ENCODE data around the gene CALB2. TPM values are rescaled to one million over a fixed set of nuclear protein-coding genes. Genes with fewer than 3 reads are reported as not detected.

CALB2 gene
- total RNA-seq, 1 donor from 2014 or later, result 0.89 TPM

DNA sequence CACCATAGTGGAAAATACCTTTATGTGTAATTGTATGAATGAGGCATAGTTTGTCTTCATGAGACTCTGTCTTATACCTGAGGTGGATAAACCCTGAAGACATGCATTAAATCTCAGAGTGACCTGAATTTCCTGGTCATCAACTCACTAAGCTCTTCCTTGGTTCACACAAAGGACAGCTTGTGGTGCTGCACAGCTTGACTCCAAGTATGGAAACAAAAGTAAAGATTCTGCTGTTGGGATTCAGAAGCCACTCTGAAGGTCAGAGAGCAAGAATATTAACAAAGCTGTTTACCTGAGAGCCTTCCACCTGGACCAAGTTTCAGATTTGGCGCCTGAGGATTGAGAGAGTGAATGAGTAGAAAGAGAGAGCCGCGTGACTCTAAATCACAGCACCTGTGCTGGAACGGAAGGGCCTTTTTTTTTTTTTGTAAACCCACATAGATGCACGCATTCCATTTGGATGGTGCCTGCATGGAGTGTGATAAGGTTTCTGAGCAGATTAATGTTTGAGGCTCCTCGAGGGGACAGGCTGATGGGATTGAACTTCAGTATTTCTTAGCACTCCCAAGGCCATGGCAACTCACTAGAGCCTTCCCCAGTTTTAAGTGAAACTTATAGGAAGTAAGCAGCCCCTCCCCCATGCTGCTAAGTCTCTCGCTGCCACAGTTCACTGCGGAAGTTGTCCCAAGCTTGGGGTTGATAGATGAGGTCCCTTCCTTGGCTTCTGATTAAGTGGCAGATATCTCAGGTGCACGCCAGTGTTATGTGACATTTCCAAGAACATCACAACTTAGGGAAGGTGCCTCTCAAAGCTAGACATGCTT is 28.7 kb downstream of the CALB2 start:
- no peak for DNase-seq (ENCODE audit: low spot score)

DNA sequence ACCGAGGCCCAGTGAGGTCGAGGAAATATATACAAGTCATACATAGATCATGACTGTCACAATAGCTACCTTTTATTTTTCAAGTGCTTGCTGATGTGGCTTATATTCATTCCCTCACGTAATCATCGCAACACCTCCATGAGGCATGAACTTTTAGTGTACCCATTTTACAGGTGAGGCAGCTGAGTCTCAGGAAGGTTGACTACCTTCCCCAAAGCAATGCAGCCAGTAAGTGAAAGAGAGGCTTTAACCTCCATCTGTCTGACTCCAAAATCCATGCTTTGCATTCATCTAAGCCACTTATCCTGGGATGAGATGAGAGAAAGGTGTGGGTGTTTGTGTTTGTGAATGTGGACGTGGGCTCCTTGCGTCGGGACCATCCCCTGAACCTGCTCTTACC is 30.8 kb downstream of the CALB2 start:
- DNase-seq (ENCODE audit: low spot score), result no peak

DNA sequence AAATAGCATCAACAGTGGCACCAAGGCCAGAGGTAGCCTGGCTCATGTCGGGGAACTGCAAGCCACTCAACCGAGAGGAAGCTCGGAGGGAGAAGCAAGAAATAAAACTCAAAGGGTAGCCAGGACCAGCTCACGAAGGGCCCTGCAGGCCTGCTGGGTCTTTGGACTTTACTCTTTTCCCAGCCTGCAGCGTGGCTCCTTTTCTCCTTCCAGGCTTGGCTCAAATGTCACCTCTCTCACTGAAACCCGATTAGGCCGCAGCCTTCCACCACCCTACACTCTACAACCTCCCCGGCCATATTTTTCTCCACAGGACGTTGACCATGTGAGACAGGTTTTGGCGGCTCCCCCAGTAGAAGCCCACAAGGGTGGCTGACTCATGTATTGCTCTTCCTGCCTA is 38.1 kb downstream of the CALB2 start:
- DNase-seq (ENCODE audit: low spot score), result no peak

DNA sequence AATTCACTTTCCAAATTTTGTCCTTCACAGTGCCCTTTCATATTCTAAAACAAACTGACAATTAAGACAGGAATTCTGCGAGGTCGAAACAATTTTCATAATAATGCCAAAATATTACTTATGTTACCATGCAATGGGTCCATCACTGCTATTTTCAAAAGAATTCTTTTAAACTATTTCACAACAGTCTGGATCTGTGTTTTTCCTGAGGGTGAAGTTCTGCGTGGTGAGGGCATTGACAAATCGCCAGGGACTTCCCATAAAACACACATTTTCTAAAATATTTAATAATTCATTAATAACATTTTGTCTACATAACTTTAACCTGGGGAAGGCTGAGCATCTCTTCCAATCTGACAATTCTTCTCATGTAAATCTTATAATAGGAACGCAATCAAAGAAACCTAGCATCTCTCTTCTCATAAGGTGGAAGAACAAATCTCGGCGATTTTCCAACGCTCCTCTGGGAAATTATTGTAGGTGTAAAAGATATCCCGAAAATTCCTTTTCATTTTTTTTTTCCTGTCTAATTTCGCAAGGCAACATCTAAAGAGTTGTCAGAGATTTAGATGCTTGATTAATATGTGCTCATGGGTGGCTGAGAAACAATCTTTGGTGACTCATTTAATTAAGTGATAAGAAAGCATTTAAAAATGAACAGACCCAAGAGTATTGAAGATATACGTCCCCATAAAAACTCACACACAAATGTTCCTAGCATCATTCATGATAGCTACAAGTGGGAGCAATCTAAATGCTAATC is 41.5 kb downstream of the CALB2 start:
- no peak for DNase-seq (ENCODE audit: low spot score)

DNA sequence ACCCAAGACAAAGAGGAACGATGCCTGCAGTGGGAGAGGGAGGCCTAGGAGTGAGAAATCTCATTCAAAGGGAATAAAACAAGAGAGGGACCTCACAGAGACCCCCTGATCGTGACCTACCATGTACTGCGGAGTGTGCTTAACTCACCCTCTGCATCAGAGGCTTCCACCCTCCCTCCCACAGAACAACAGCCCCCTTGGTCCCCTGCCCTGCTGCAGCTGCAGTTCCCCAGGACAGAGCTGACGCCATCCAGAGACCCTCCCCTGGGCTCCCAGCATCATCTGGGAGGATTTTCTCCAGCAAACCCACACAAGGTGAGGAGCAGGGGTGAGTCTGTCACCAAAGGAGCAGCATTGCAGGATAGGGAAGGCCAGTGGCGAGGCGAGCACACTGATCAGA is 43.5 kb downstream of the CALB2 start:
- DNase-seq (ENCODE audit: low spot score), result no peak

DNA sequence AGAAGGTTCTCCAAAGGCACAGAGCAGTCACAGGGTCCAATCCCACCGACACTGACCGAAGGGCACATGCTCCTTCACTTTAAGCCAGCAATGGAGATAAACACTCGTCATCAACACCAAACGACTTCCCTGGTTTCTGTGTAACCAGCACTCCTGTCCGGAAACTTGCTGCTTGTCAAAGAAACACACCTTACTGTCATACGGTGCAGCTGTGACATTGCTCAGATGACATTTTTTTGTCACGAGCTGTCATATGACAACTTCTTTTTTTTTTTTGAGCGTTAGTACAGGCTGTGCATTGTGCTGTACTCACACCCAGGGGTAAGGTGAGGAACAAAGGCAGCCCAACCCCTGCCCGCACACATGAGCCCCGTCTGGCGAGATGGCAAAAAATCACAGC is 44.2 kb downstream of the CALB2 start:
- no peak for DNase-seq (ENCODE audit: low spot score)

DNA sequence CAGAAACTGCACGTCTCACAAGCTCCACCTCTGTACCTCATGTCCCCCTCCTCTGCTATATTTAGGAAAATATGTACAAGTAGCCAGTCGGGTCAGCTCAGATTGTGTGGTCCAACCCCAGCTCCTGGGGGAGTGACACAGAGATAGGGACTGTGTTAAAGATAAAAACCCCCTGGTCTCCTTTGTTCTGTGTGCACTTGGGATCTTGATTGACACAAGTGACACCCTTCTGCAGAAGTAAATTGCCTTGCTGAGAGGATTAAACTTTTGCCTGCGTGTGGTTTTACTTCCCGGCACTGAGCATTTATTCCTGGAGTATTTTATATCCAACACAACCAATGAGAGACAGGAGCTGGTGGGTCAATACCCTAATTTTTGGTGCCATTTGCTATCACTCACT is 45.8 kb downstream of the CALB2 start:
- no peak for DNase-seq (ENCODE audit: low spot score)

DNA sequence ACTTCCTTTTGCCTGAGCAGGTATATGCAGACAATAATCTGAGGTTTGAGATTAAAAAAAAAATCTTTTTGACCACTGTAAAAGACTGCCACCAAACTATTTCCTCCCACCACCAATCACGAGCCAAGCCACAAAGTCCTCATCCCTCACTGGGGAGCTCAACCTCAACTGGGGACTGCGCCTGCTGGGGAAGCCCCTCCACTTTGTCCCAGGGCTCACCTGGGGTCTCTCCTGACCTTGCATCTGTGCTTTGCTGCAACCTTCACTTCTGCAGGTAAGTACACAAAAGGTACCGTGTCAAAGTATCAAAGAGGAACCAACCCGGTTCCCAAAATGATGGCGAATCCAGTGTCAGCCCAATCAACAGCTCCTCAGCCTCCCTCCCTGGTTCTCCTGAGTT is 47.8 kb downstream of the CALB2 start:
- no peak for DNase-seq (ENCODE audit: low spot score)

DNA sequence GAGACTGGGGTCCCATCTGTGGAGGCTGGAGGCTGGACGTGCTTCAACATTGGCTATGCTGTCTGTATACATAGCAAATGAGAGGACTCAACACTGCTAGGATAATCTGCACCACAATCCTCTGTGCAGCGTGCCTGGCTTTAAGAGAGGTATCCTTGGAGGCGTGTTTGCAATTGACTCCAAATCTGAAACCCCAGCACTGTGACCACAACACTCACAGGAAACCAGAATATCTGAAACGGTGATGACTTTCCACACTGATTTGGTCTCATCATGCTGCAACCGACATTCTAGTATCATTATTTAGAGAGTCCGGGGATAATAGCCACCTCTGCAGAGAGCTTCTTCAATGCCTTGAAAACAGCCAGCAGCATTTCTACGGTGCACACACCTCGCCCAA is 48.2 kb downstream of the CALB2 start:
- no peak for DNase-seq (ENCODE audit: low spot score)

DNA sequence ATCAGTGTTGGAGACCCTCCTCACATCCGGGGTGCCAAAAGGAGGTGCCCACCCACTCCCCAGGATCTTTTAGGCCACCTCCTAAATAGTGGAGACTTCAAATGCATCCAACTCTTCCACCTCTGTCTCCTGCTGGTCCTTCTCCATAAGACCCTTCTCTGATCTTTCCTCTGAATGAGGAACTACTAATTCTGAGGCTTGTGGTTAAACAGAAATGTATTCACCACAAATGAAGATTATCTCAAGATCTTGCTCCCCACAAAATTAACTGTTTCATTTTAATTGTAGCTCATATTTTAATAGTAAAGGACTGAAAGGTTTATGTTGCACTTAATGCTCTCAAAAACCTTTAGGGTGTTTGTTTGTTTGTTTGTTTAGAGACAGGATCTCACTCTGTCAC is 49.2 kb downstream of the CALB2 start:
- DNase-seq (ENCODE audit: low spot score), result no peak

DNA sequence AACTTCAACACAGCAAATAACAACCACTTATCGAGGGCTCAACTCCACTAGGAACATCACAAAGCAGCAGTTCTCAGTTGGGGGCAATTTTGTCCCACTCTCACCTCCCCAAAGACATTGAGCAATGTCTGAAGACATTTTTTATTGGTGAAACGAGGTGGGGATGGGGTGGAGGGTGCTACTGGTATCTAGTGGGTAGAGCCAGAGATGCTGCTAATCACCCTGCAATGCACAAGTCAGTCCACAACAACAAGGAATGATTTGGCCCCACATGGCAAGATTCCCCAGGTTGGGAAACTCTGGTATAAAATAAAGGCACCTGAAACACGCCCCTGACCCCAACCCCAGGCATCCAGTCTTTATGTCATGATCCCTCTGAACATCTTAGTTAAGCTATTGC is 50.0 kb downstream of the CALB2 start:
- DNase-seq (ENCODE audit: low spot score), result no peak

DNA sequence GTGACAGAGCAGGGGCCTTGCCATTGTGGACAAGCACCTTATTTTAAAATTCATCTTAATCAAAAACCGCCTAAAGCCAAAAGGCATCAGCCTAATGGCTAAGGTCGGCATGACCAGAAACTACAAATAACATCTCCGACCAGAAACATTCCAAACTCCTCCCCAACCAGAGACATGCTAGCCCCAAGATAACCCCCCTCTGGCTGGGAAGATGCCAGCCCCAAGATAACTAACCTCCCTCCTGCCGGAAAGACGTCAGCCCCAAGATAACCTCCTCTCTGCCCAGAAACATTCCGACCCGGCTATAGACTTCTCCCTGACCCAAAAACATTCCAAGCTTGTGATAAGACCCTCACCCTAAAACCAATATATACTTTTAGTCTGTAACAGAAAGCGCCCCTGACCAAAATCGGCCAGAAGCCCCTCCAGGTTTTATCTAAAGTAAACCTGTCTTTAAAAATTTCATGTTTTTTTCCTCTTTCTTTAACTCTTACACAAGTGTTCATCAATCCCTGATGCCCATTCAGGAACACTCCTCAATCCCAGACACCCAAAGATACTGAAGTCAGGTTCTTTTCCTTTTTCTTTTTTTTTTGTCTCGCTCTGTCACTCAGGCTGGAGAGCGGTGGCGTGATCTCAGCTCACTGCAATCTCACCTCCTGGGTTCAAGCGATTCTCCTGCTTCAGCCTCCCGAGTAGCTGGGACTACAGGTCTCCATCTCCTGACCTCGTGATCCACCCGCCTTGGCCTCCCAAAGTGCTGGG is 50.7 kb downstream of the CALB2 start:
- no peak for DNase-seq (ENCODE audit: low spot score)

DNA sequence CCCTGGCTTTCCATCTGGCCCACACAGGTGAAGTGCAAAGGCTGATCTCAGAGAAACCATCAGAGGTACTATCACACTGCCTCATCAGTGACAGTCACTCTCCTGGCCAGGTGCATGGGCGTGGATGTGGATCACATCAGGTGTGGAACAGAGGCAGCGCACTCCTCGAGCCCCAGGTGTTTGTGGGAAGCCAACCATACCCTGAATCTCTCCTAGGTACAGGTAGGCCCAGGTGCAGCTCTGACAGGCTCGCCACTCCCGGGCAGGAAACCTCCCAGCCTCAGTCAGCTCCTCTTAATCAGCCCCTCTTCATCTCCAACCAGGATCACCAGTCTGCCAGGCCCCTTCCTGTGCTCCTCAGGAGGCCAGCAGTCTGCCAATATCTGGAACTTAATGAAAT is 51.6 kb downstream of the CALB2 start:
- no peak for DNase-seq (ENCODE audit: low spot score)

DNA sequence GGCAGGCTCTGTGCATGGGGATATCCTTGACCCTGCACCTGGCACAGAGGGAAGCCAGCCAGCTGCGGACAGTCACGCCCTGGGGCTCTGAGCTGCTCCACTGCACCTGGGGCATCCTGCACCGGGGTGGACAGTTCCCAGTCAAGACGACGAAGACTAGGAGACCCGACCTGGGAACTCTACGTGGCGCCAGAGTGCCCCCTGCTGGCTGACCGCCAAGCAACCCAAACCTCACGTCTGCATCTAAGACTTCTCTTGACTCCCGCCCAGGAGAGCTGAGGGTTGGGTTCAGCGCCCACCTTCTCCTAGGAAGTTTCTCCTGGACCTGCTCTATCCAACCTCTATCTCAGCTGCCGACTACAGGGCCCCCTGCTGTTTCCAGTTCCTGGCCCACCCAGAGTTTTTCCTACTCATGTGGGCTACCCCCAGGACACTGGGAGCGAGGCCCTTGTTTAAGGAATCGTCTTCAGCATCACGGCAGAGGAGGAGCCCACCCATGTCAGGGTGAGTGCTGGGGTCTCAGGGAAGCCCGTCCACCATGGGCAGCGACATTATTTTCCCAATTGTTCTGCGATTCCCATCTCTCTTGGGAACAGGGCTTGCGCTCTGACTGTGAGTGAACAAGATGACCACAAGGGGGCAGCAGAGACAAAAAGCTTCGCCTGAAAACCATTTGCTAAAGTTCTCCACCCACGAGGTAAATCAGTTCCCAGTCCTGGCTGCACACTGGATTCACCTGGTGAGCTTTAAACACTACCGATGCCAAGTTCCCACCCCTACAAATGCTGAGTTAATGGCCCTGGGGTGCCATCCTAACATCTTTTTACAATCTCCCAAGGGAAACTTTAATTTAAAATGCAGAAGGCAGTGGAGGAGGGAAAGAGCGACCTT is 54.0 kb downstream of the CALB2 start:
- DNase-seq (ENCODE audit: low spot score), result peak; percentile 64

DNA sequence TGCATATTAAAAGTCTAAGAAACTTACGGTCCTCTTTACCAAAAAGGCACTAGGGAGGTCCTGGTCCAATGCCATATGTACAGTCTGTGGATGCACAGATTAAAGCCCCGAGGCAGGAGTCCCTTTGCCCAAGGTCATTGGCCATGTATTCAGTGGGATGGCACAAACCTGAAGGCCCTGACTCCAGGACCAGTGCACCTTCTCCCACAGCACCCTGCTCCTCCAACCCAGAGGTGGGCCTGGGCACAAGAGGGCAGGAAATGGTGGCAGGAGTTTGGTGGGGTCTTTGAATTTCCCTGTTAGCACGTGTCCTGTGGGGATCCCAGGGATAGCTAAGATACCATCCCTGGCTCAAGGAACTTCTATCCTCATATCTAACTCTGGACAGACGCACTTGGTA is 54.8 kb downstream of the CALB2 start:
- no peak for DNase-seq (ENCODE audit: low spot score)

DNA sequence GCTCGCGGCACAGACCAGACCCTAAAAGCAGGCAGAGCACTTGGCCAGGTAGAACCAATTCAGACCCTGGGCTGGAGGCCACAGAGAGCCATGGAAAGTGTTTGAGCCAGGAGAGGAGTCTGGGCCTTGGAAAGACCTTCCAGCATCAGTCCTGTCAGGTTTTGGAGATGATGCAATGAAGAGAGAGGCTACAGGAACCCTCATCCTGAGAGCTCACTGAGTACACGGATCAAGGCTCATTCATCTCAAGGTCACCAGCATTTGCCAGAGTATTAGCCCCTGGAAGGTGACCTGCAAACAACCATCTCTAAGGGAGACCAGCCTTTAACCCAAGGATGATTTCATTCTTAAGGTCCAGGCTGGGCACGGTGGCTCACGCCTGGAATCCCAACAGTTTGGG is 55.5 kb downstream of the CALB2 start:
- no peak for DNase-seq (ENCODE audit: low spot score)

DNA sequence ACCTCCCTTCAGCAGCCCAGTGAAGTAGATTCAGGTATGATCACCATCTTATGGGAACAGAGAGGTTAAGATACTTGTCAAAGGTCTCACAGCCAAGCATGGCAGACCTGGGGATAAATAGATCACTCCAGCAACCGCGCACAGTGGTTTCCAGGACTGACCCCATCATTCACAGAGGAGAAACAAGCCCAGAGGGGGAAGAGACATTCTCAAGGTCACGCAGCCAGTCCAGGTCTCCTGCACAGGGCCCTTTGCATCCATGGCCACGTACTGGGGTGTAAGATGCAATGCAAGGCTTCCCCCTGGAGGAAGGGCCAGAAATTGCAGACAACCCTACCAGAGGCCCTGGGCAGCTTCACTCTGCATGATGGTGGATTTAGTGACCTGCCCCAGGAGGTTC is 63.4 kb downstream of the CALB2 start:
- no peak for DNase-seq (ENCODE audit: low spot score)

DNA sequence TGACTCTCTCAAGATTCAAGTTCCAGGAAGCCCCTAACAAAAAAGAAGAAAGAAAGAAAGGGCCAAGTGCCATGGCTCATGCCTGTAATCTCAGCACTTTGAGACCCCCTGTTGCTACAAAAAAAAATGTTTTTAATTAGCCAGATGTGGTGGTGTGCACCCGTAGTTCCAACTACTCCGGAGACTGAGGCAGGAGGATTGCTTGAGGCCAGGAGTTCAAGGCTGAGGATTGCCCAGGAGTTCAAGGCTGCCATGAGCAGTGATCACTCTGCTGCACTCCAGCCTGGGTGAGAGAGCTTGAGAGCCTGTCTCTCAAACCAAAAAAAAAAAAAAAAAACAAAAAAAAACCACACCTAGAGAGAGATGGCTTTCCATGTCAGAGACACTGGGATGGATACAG is 64.5 kb downstream of the CALB2 start:
- DNase-seq (ENCODE audit: low spot score), result no peak

DNA sequence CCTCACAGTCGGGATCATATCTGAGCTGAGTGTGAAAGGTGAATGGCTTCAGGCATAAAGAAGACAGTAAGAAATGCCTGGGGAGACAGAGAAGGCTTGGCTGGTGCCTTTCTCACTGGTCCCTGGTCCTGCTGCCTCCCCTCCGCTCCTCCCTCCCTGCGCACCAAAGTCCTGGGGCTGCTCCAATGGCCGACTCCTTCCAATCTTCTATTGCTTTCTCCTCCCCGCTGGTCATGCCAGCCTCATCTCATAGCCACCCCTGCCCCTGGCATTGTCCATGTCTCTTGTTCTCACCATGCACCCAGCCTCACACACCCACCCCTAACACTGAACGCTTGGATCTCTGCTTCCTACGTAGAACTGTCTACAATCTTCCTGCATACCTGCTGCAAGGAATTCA is 65.3 kb downstream of the CALB2 start:
- no peak for DNase-seq (ENCODE audit: low spot score)

DNA sequence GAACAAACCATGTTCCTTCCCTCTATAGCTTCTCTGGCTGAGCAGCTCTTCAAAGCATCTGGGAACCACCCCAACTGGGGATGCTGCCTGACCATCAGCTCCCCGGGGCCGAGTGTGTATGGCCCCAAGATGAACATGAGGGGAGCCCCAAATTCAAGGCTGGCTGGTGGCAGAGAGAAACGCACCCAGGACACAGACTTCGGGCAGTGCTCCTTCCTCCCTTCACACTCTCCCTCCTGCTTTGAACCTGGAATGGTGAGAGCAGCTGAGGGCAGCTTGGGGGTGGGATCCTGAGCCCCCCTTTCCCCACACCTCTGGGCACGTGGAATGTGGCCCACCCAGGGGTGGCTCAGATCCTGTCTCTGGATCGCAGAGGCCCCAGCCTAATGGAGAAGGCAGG is 66.1 kb downstream of the CALB2 start:
- no peak for DNase-seq (ENCODE audit: low spot score)

DNA sequence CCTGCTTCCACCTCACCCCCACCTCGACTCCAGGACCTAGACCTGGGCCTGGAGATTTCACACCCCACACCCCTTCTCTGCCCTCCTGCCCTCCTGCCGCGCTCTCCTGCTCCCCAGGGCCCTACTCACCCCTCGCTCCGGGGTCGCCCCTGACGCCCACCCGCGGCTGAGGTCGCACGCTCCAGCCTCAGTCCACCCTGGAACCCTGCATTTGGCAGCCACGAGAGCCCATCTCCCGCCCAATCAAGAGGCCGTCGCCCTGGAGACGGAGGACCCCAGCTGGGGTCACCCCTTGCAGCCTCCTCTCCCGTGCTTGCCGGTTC is 67.2 kb downstream of the CALB2 start:
- no peak for DNase-seq (ENCODE audit: low spot score)

All from ureter (tissue), 1 donor.